Tibial artery (tissue), 4 donors: ENCODE measurements around the gene ZFPL1.
A peak's percentile ranks its signal among the peaks of the same experiment; 100 is the strongest.

Source experiments
- DNase-seq, 2 donors: peaks; one replicate each; pipeline ENCODE4 v3.0.0-alpha.2; 2019
- H3K27ac ChIP-seq, 2 donors: fragments of 200-600 bp; sonication (generic) in 1 of 2; 1 replicate in 1 of 2; 2 replicates in 1 of 2; pipeline ENCODE4 v1.5.1; 2018 to 2019; ENCODE audit warnings: mild to moderate bottlenecking in 1 of 2
- H3K27me3 ChIP-seq, 2 donors: fragments of 200-600 bp; sonication (generic) in 1 of 2; one replicate each; pipeline versions ENCODE4 v1.5.1 to v1.6.0; 2016 to 2019
- H3K36me3 ChIP-seq, 3 donors: fragments of 200-600 bp; sonication (generic) in 2 of 3; one replicate each; pipeline ENCODE4 v1.5.1; 2016 to 2019; ENCODE audit warnings: mild to moderate bottlenecking in 2 of 3
- H3K4me1 ChIP-seq, 4 donors: fragments of 200-600 bp; sonication (generic) in 2 of 4; 1 replicate in 3 of 4; 2 replicates in 1 of 4; pipeline ENCODE4 v1.5.1; 2016 to 2019
- H3K4me3 ChIP-seq, 2 donors: fragments of 200-600 bp; sonication (generic) in 1 of 2; 1 replicate in 1 of 2; 2 replicates in 1 of 2; pipeline ENCODE4 v1.5.1; 2018 to 2019; ENCODE audit warnings: mild to moderate bottlenecking in 2 of 2
- H3K9me3 ChIP-seq, 3 donors: fragments of 200-600 bp; sonication (generic) in 1 of 3; one replicate each; pipeline ENCODE4 v1.5.1; 2016 to 2019
- intact Hi-C: fragments of 100-400 bp; cut with DNase I; formaldehyde crosslinking; loops from one replicate; pipeline ENCODE4 v1.15.0; 2023; ENCODE audit warnings: low total_unique reads
- TF ChIP-seq, protein P1 (sequence below), 2 experiments: fragments of 200-600 bp in 1 of 2; fragments of 450-650 bp in 1 of 2; IDR thresholded peaks; one replicate each; pipeline ENCODE4 v1.5.1; 2017 to 2019; ENCODE audit warnings: antibody characterized with exemption in 2 of 2, mild to moderate bottlenecking in 1 of 2, moderate library complexity in 1 of 2

ZFPL1 gene

DNA sequence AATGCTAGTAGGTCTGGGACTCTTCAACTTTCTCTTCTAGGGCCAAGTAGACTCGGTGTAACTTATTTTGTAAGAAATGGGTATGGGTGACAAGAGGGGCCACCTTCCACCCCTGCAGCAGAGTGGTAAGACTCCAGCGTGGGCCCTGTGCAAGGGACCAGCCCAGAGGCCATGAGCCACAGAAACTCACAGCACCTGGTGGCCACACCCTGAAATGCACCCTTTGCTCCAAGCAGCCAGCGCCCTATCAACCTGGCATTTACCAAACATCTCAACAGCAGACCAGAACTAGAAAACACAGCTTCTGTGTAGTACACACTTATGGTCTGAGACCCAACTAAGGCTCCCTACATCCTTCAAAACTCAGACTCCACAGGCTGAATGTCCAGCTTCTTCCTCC lies 5.9 kb upstream of the ZFPL1 start:
- no peak for DNase-seq
- Histone ChIP-seq H3K27me3 (no peaks in the 10 kb centered on the region), H3K27ac (no peak overlapping the region)

DNA sequence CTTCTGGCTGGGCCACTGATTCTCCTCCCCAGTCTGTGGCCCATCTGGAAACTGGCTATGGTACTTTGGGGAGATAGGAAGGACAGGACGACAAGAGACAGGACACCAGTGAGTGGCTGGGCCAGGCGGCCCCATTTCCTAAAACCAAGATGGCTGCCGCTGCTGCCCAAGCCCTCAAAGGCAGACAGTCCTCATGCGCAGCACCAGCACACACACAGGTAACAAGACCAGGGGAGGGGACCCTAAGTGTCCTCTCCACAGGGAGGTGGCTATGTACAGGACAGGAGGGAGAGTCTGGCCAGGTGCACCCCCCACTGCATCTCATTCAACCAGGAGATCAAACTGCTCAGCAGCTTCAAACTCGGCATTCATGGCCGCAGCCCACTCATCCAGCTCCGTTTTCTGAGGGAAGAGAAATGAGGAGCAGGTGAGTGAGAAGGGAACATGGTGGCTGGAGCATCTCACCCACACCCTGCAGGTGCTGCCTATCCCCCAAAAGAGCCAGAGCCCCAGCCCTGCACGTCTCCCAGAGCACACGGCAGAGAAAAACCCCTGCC lies 5.2 kb upstream of the ZFPL1 start:
- no peak for DNase-seq
- no peaks in the 10 kb centered on the region for H3K27me3 ChIP-seq

More for the DNA sequence above, 5.9 kb upstream of the ZFPL1 start:
- H3K36me3 ChIP-seq, result no peaks in the 10 kb centered on the region
- intact Hi-C loops, result no loop called here
- peaks cover 0 to under 1% (median 0%) of the 10 kb centered on the region in 4 donors for H3K4me1 ChIP-seq
- no peak overlapping the region for H3K4me3 ChIP-seq
- TF ChIP-seq, protein P1, sequence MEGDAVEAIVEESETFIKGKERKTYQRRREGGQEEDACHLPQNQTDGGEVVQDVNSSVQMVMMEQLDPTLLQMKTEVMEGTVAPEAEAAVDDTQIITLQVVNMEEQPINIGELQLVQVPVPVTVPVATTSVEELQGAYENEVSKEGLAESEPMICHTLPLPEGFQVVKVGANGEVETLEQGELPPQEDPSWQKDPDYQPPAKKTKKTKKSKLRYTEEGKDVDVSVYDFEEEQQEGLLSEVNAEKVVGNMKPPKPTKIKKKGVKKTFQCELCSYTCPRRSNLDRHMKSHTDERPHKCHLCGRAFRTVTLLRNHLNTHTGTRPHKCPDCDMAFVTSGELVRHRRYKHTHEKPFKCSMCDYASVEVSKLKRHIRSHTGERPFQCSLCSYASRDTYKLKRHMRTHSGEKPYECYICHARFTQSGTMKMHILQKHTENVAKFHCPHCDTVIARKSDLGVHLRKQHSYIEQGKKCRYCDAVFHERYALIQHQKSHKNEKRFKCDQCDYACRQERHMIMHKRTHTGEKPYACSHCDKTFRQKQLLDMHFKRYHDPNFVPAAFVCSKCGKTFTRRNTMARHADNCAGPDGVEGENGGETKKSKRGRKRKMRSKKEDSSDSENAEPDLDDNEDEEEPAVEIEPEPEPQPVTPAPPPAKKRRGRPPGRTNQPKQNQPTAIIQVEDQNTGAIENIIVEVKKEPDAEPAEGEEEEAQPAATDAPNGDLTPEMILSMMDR (IDR thresholded peaks at IDR 0.05), result peak; percentile 24 to 27
- no peaks in the 10 kb centered on the region for H3K9me3 ChIP-seq

DNA sequence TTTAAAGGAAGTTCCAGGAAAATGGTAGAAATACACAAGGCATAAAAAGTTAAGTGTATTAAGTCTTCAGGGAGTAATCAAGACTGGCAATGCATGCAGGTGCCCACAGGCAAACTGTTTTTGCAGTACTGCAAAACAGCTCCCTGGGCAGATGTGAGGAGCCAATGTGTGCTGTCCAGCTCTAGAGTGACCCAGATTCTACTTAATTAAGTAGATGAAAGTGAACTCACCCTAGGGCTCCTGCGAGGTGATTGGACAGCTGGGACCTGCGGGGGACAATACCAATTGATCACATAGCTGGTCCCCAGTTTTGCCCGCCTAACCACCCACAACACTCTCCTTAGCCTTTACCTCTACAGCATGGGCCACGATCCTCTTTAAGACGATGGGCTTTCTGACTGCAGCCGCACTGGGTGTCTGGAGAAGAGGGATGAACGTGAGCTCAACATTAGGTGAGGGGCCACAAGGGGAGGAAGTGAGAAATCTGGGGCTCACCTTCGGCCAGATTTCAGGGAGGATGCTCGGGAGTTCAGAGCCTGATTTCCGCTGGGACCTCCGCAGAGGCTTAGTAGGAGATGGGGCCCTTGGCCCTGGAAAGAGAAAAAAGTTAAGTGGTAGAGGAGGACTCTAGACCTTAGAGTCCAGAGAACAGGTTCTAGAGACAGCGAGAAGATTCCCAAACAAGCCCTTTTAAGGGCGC lies 738 bp upstream of the ZFPL1 start:
- no peak for DNase-seq
- H3K27ac ChIP-seq, result peak overlapping the region; percentile 87 to 88
- intact Hi-C loops, result no loop called here
- TF ChIP-seq, protein P1 (IDR thresholded peaks at IDR 0.05), result no peak
- peaks cover 0 to 21% (median 17%) of the 10 kb centered on the region in 4 donors for H3K4me1 ChIP-seq
- H3K4me3 ChIP-seq, result peak overlapping the region; percentile 67 to 70
- no peaks in the 10 kb centered on the region for H3K9me3 ChIP-seq
- H3K27me3 ChIP-seq, result no peaks in the 10 kb centered on the region
- H3K36me3 ChIP-seq, result peaks cover 18 to 29% (median 22%) of the 10 kb centered on the region in 3 donors

More for the DNA sequence above, 5.2 kb upstream of the ZFPL1 start:
- Histone ChIP-seq H3K4me3 (no peak overlapping the region), H3K4me1 (peaks cover 0 to 7% (median 6%) of the 10 kb centered on the region in 4 donors), H3K36me3 (no peaks in the 10 kb centered on the region), H3K9me3 (no peaks in the 10 kb centered on the region), H3K27ac (no peak overlapping the region)
- TF ChIP-seq, protein P1 (IDR thresholded peaks at IDR 0.05), result no peak
- intact Hi-C loops, result no loop called here

DNA sequence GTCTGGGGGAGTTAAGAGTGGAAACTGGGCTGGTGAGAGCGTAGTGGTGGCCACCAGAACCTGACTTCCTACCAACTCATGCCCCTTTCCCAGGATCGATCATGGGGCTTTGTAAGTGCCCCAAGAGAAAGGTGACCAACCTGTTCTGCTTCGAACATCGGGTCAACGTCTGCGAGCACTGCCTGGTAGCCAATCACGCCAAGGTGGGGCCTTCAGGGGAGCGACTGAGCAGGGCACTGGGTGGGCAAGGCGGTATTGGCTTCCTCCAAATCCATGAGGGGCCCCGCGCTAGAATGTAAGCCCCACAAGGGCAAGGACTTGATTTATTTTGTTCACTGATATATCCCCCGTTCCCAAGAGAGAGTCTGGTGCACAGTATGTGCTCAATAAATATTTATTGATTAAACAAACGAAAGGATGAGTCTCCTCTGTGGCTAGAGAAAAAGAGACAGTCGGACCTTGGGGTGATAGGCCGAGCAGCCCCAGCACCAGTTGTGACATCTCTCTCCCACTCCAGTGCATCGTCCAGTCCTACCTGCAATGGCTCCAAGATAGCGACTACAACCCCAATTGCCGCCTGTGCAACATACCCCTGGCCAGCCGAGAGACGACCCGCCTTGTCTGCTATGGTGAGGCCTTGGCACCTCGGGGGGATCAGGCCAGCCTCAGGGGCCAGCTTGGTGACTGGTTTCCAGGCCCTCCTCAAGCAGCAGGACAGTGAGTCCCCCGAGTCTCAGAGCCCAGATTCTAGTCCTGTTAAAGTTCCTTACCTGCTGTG lies 765 bp downstream of the ZFPL1 start:
- no peak for DNase-seq
- H3K4me3 ChIP-seq, result peak overlapping the region; percentile 67 to 70

DNA sequence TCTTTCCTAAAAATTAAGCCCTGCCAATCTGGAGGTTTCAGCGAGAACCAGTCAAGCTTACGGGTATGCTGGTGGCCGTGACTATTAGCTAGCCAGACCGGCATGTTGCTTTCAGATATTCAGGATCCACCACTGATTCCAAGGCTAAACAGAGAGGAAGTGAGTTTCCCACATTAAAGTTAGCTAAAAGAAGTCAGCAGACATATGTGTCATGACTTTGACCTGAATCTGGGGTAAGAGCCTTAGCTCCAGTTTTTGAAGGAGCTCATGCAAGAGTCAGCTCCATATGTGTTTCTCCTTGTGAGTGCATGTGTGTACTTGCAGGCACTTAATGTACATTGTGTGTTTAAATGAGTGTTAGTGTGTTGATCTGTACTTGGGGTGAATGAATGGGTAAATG lies 1.4 kb downstream of the ZFPL1 start:
- Histone ChIP-seq H3K9me3 (no peaks in the 10 kb centered on the region), H3K36me3 (peaks cover 25 to 46% (median 35%) of the 10 kb centered on the region in 3 donors), H3K4me1 (peaks cover 0 to 21% (median 17%) of the 10 kb centered on the region in 4 donors), H3K27me3 (no peaks in the 10 kb centered on the region), H3K27ac (no peak overlapping the region), H3K4me3 (no peak overlapping the region)
- no peak for DNase-seq
- intact Hi-C loops, result loop anchor here (5.0 kb wide), 1 partner anchor 58 kb away; the partner anchor contains the start of gene SNX15
- TF ChIP-seq, protein P1 (IDR thresholded peaks at IDR 0.05), result no peak

More for the DNA sequence above, 765 bp downstream of the ZFPL1 start:
- TF ChIP-seq, protein P1 (IDR thresholded peaks at IDR 0.05), result no peak
- Histone ChIP-seq H3K27ac (peak overlapping the region; percentile 87 to 88), H3K4me1 (peaks cover 0 to 21% (median 17%) of the 10 kb centered on the region in 4 donors), H3K9me3 (no peaks in the 10 kb centered on the region), H3K36me3 (peaks cover 25 to 44% (median 35%) of the 10 kb centered on the region in 3 donors), H3K27me3 (no peaks in the 10 kb centered on the region)
- intact Hi-C loops, result loop anchor here (5.0 kb wide), 1 partner anchor 57 kb away; the partner anchor contains the start of gene SNX15
